ENCODE results near the gene ZBTB47. TPM values are rescaled to one million over a fixed set of nuclear protein-coding genes. Genes with fewer than 3 reads are reported as not detected.

ZBTB47 gene
- total RNA-seq, 1 donor from 2014 or later = 20.5 TPM

- Mint-ChIP-seq H3K36me3 (ENCODE audit: low read depth, unreplicated experiment) (no peaks in the 10 kb centered on the region), H3K27ac (ENCODE audit: unreplicated experiment) (no peak overlapping the region), H3K9me3 (ENCODE audit: unreplicated experiment) (no peaks in the 10 kb centered on the region), H3K4me1 (ENCODE audit: unreplicated experiment) (no peaks in the 10 kb centered on the region), H3K27me3 (ENCODE audit: unreplicated experiment) (peaks cover 10% of the 10 kb centered on the region), H3K4me3 (ENCODE audit: unreplicated experiment) (no peak overlapping the region)
- no peak for TF ChIP-seq CTCF (IDR thresholded peaks at IDR 0.05; ENCODE audit: unreplicated experiment)
- no peak for DNase-seq (ENCODE audit: low spot score)
Measured at GRCh38 chr3:42705962-42706585, 52.6 kb downstream of the ZBTB47 start.

DNA sequence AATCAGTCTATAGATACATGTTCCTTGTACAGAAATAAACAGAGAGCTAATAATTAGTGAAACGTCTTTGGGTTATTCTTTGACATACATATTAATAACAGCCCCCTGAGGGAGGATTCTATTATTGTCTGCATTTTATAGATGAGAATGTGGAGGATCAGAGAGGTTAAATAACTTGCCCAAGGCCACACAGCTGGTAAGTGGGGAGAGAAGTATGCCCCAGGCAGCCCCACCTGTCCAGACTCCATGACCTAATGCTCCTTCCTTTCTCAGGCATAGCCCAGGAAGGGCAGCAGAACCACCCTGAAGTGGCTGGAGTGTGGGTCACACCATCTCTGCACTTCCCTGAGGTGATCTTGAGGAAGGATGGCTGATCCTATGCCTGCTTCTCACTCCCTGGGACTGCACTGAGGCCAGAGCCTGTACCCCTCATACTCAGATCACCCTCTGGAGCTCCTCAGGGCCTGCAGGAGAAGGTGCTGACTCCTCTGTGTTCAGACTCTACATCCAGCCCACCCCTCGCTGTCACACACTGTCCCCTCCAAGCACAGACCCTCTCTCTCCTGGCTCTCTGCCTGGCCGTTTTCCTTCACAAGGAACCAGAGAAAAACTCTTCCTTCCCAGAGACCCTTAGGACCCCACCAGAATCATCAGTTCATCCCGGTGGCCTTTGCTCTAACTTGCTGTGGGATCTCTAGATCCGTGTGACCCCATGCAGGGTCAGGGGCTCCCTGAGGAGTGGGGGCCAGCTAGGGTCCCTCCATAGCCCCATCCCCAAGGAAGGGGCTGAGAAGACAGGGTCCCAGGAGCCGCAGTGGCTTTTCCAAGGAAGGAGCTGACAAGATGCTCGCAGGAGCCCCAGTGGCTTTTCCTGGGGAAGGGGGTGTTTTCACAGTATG, 53.5 kb downstream of the ZBTB47 start:
- no peak for DNase-seq (ENCODE audit: low spot score)
- Mint-ChIP-seq H3K27ac (ENCODE audit: unreplicated experiment) (no peak overlapping the region), H3K4me3 (ENCODE audit: unreplicated experiment) (no peak overlapping the region), H3K27me3 (ENCODE audit: unreplicated experiment) (peaks cover 8% of the 10 kb centered on the region), H3K4me1 (ENCODE audit: unreplicated experiment) (no peaks in the 10 kb centered on the region), H3K36me3 (ENCODE audit: low read depth, unreplicated experiment) (no peaks in the 10 kb centered on the region), H3K9me3 (ENCODE audit: unreplicated experiment) (no peaks in the 10 kb centered on the region)
- TF ChIP-seq CTCF (IDR thresholded peaks at IDR 0.05; ENCODE audit: unreplicated experiment) = no peak

- no peaks in the 10 kb centered on the region for H3K4me1 Mint-ChIP-seq (ENCODE audit: unreplicated experiment)
- no peak for DNase-seq (ENCODE audit: low spot score)
- no peak for TF ChIP-seq CTCF (IDR thresholded peaks at IDR 0.05; ENCODE audit: unreplicated experiment)
- H3K27ac Mint-ChIP-seq (ENCODE audit: unreplicated experiment) = no peak overlapping the region
- no peaks in the 10 kb centered on the region for H3K36me3 Mint-ChIP-seq (ENCODE audit: low read depth, unreplicated experiment)
- peaks cover 8% of the 10 kb centered on the region for H3K27me3 Mint-ChIP-seq (ENCODE audit: unreplicated experiment)
- H3K9me3 Mint-ChIP-seq (ENCODE audit: unreplicated experiment) = no peaks in the 10 kb centered on the region
- no peak overlapping the region for H3K4me3 Mint-ChIP-seq (ENCODE audit: unreplicated experiment)
Measured at GRCh38 chr3:42707620-42708355, 54.3 kb downstream of the ZBTB47 start.

DNA sequence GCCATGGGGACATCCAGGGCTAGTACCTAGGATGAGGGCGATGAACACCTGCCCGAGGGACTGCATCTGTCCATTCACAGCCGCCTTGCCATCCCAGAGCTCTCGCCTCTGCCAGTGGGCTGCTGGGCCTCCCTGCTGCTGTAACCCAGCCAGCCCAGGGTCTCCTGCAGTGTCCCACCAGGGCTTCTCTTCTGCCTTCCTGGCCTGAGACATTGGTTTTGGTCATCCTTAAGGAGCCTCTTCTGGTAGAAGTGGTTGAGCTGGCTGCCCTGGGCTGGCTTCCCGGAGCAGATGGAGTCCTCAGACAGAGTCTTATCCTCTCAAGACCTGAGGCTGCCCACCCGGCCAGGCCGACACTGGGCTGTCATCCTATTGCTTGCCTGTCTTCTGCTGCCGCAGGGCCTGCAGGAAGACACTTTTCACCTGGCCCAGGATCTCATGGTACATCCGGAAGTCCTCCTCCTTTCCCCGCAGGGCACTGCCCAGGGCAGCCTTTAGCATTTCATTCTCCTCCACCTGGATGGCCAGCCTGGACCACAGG, 55.2 kb downstream of the ZBTB47 start:
- peaks cover 4% of the 10 kb centered on the region for H3K27me3 Mint-ChIP-seq (ENCODE audit: unreplicated experiment)
- H3K4me1 Mint-ChIP-seq (ENCODE audit: unreplicated experiment) = no peaks in the 10 kb centered on the region
- no peaks in the 10 kb centered on the region for H3K9me3 Mint-ChIP-seq (ENCODE audit: unreplicated experiment)
- no peaks in the 10 kb centered on the region for H3K36me3 Mint-ChIP-seq (ENCODE audit: low read depth, unreplicated experiment)
- DNase-seq (ENCODE audit: low spot score) = no peak
- TF ChIP-seq CTCF (IDR thresholded peaks at IDR 0.05; ENCODE audit: unreplicated experiment) = no peak
- H3K4me3 Mint-ChIP-seq (ENCODE audit: unreplicated experiment) = no peak overlapping the region
- no peak overlapping the region for H3K27ac Mint-ChIP-seq (ENCODE audit: unreplicated experiment)
